HCT116 (cell line): ENCODE measurements around the gene NEK5. TPM values are rescaled to one million over a fixed set of nuclear protein-coding genes. Genes with fewer than 3 reads are reported as not detected.
A peak's percentile ranks its signal among the peaks of the same experiment; 100 is the strongest.
"Not testable (repeated sequence)": the region's sequence is repeated elsewhere in the genome, so short reads cannot be mapped to it uniquely, and the experiment has no call there.

ENCODE experiments used
- ATAC-seq: fragments of 200-7000 bp; cut with Tn5 transposase; 2 replicates; pipeline ENCODE4 v1.9.1; 2020; ENCODE audit warnings: mild to moderate bottlenecking, moderate library complexity
- BruUV-seq: library from RNA; stranded (reverse); fragments of 400-500 nt; replicated peaks from 2 replicates; lab custom pipeline; 2021; lab: Mats Ljungman, UMichigan
- CTCF ChIA-PET: fragments of 300-600 bp; sonication (Branson Sonifier 250); formaldehyde crosslinking; loops from one replicate; lab custom pipeline; 2021; ENCODE audit warnings: antibody characterized with exemption; lab: Charles Lee
- POLR2A ChIA-PET: fragments of 300-600, 350-600 bp; sonication (Branson Sonifier 250); formaldehyde crosslinking; loops from one replicate; lab custom pipeline; 2021; ENCODE audit warnings: antibody characterized with exemption; lab: Charles Lee
- RAD21 ChIA-PET, 2 experiments: fragments of 300-600 bp; sonication (Branson Sonifier 250); formaldehyde crosslinking; loops; one replicate each; lab custom pipeline; 2023; ENCODE audit warnings: low total read pairs in 2 of 2; ENCODE audit not compliant: uncharacterized antibody in 2 of 2, unreplicated experiment in 2 of 2, low non-redundant PET in 1 of 2; lab: Charles Lee
- DNase-seq: peaks from one replicate; pipeline ENCODE4 v3.0.0-alpha.2; 2010; ENCODE audit warnings: low read depth, low spot score
- H2AFZ ChIP-seq: fragments of 200-600 bp; shearing (Covaris generic), sonication (generic); 2 replicates; pipeline ENCODE4 v1.6.1; 2017; ENCODE audit warnings: low read depth, mixed run types, mixed read lengths, antibody characterized with exemption, low read length; ENCODE audit not compliant: poor library complexity, severe bottlenecking
- H3K27ac ChIP-seq: 2 replicates; pipeline ENCODE4 v1.5.1; 2012; ENCODE audit warnings: low read depth, low read length
- H3K27me3 ChIP-seq: fragments of 200-600 bp; sonication (generic); 2 replicates; pipeline ENCODE4 v1.6.1; 2016; ENCODE audit warnings: mixed run types, low read length, mixed read lengths; ENCODE audit not compliant: insufficient read depth
- H3K36me3 ChIP-seq, 2 experiments: fragments of 200-500 bp in 1 of 2; fragments of 200-600 bp in 1 of 2; sonication (Bioruptor generic) in 1 of 2; sonication (generic) in 1 of 2; 2 replicates each; pipeline versions ENCODE4 v1.5.1 to v1.6.1; 2014 to 2016; ENCODE audit warnings: low read length in 2 of 2, inconsistent platforms in 1 of 2, mixed read lengths in 1 of 2, mixed run types in 1 of 2; ENCODE audit not compliant: insufficient read depth in 2 of 2, control insufficient read depth in 1 of 2
- H3K4me1 ChIP-seq, 2 experiments: fragments of 200-600 bp in 1 of 2; sonication (generic) in 1 of 2; 2 replicates each; pipeline versions ENCODE4 v1.5.1 to v1.6.1; 2012 to 2017; ENCODE audit warnings: low read length in 2 of 2, inconsistent platforms in 1 of 2, mild to moderate bottlenecking in 1 of 2, mixed read lengths in 1 of 2, mixed run types in 1 of 2, moderate library complexity in 1 of 2; ENCODE audit not compliant: insufficient read depth in 2 of 2, control insufficient read depth in 1 of 2
- H3K4me2 ChIP-seq: fragments of 200-600 bp; sonication (generic); 2 replicates; pipeline ENCODE4 v1.6.1; 2017; ENCODE audit warnings: mixed run types, low read length, mixed read lengths
- H3K4me3 ChIP-seq, 2 experiments: fragments of 200-600 bp in 1 of 2; sonication (generic) in 1 of 2; replicated peaks in 1 of 2; 2 replicates each; pipeline ENCODE4 v1.5.1; 2011 to 2016; ENCODE audit warnings: low read length in 2 of 2, control low read depth in 1 of 2, low read depth in 1 of 2, mild to moderate bottlenecking in 1 of 2, mixed read lengths in 1 of 2, mixed run types in 1 of 2
- H3K79me2 ChIP-seq: fragments of 200-600 bp; sonication (generic); 2 replicates; pipeline ENCODE4 v1.6.1; 2017; ENCODE audit warnings: mild to moderate bottlenecking, mixed run types, low read length, moderate library complexity, mixed read lengths; ENCODE audit not compliant: insufficient read depth
- H3K9ac ChIP-seq: fragments of 200-600 bp; sonication (generic); 2 replicates; pipeline ENCODE4 v1.6.1; 2016; ENCODE audit warnings: low read length, mixed read lengths
- H3K9me2 ChIP-seq: fragments of 200-600 bp; sonication (generic), shearing (Covaris generic); 2 replicates; pipeline ENCODE4 v1.6.1; 2017; ENCODE audit warnings: mixed run types, mild to moderate bottlenecking, moderate library complexity; ENCODE audit not compliant: insufficient read depth
- H3K9me3 ChIP-seq, 2 experiments: fragments of 200-500 bp in 1 of 2; fragments of 200-600 bp in 1 of 2; sonication (Bioruptor generic) in 1 of 2; sonication (generic) in 1 of 2; 2 replicates each; pipeline ENCODE4 v1.6.1; 2014 to 2017; ENCODE audit warnings: low read length in 2 of 2, mixed read lengths in 2 of 2, inconsistent platforms in 1 of 2, low read depth in 1 of 2, mild to moderate bottlenecking in 1 of 2, mixed run types in 1 of 2, moderate library complexity in 1 of 2; ENCODE audit not compliant: control insufficient read depth in 1 of 2, insufficient read depth in 1 of 2
- H4K20me1 ChIP-seq: fragments of 200-600 bp; sonication (generic), shearing (Covaris generic); 2 replicates; pipeline ENCODE4 v1.6.1; 2017; ENCODE audit warnings: mixed run types, mild to moderate bottlenecking, moderate library complexity; ENCODE audit not compliant: insufficient read depth
- CBX3 ChIP-seq: IDR thresholded peaks from 2 replicates; pipeline ENCODE4 v1.6.1; 2012; ENCODE audit warnings: low read depth
- CEBPB ChIP-seq: IDR thresholded peaks from 2 replicates; pipeline ENCODE4 v1.6.1; 2012; ENCODE audit warnings: low read depth
- CTCF ChIP-seq, 3 experiments: fragments of 200-600 bp in 1 of 3; sonication (generic) in 1 of 3; IDR thresholded peaks in 2 of 3; conservative IDR thresholded peaks in 1 of 3; 2 replicates each; pipeline ENCODE4 v1.5.1; 2012 to 2017; ENCODE audit warnings: low read depth in 2 of 3, low read length in 2 of 3, antibody characterized with exemption in 1 of 3, borderline replicate concordance in 1 of 3, control low read depth in 1 of 3, mild to moderate bottlenecking in 1 of 3, mixed read lengths in 1 of 3, mixed run types in 1 of 3, moderate library complexity in 1 of 3; ENCODE audit not compliant: insufficient read depth in 1 of 3
- ELF1 ChIP-seq: IDR thresholded peaks from 2 replicates; pipeline ENCODE4 v1.6.1; 2012; ENCODE audit warnings: low read depth, borderline replicate concordance
- FOSL1 ChIP-seq: IDR thresholded peaks from 2 replicates; pipeline ENCODE4 v1.6.1; 2012; ENCODE audit warnings: low read depth
- RAD21 ChIP-seq: IDR thresholded peaks from 2 replicates; pipeline ENCODE4 v1.6.1; 2012; ENCODE audit warnings: low read depth, mild to moderate bottlenecking
- SIN3A ChIP-seq: IDR thresholded peaks from 2 replicates; pipeline ENCODE4 v1.6.1; 2012; ENCODE audit warnings: low read depth
- ZBTB33 ChIP-seq: IDR thresholded peaks from 2 replicates; pipeline ENCODE4 v1.6.1; 2011; ENCODE audit warnings: mild to moderate bottlenecking, low read length, moderate library complexity; ENCODE audit not compliant: insufficient replicate concordance; ENCODE audit errors: extremely low read depth
- ZFX ChIP-seq: fragments of 450-650 bp; IDR thresholded peaks from 2 replicates; pipeline ENCODE4 v1.6.1; 2017
- ZNF274 ChIP-seq: fragments of 200-500 bp; sonication (Bioruptor generic); IDR thresholded peaks from 2 replicates; pipeline ENCODE4 v1.6.1; 2014; ENCODE audit warnings: mild to moderate bottlenecking, low read depth, low read length, inconsistent platforms
- intact Hi-C: fragments of 100-400 bp; cut with micrococcal nuclease; formaldehyde crosslinking; loops from 2 replicates; pipeline ENCODE4 v1.10.0; 2022
- total RNA-seq: library from RNA; stranded (reverse); gene quantifications from one replicate; pipeline ENCODE4 v1.2.1, GENCODE V29; 2021; ENCODE audit not compliant: unreplicated experiment

The NEK5 gene
- total RNA-seq, 1 experiment from 2014 or later: 1.5 TPM

GRCh38 chr13:52067237-52067636, 61.6 kb downstream of the NEK5 start:
- Histone ChIP-seq H4K20me1 (no peaks in the 10 kb centered on the region), H3K4me2 (no peak overlapping the region), H3K27me3 (no peaks in the 10 kb centered on the region), H3K79me2 (no peaks in the 10 kb centered on the region), H3K4me1 (no peaks in the 10 kb centered on the region), H3K27ac (no peak overlapping the region), H2AFZ (no peak overlapping the region), H3K4me3 (no peak overlapping the region), H3K9me2 (no peaks in the 10 kb centered on the region), H3K9me3 (peaks cover 9 to 18% of the 10 kb centered on the region in 2 experiments; a peak in 3 of 4 replicates), H3K36me3 (no peaks in the 10 kb centered on the region), H3K9ac (no peak overlapping the region)
- intact Hi-C loops: no loop called here
- POLR2A ChIA-PET: no interaction called here
- CTCF ChIA-PET: no interaction called here
- DNase-seq (peak; percentile 6), ATAC-seq (no peak)
- no TSS peak for BruUV-seq
- TF ChIP-seq ZFX: no peak
- TF ChIP-seq RAD21: no peak
- no peak for TF ChIP-seq FOSL1
- peak; percentile 84; the same call in 1 of the 2 replicates for TF ChIP-seq CBX3
- RAD21 ChIA-PET: no interaction called here

- TF ChIP-seq SIN3A (no peak), CEBPB (no peak), CTCF (IDR thresholded peaks at IDR 0.05 in 2 of 3, conservative IDR thresholded peaks at IDR 0.05 in 1 of 3; ENCODE audit: borderline replicate concordance in 1 of 3, insufficient read depth in 1 of 3, low read depth in 2 of 3, low read length in 2 of 3) (no peak), RAD21 (no peak), ZBTB33 (no peak), ZNF274 (no peak), ELF1 (no peak)
- Histone ChIP-seq H3K4me3 (no peak overlapping the region), H3K9ac (no peak overlapping the region), H3K27me3 (no peaks in the 10 kb centered on the region), H2AFZ (no peak overlapping the region), H3K27ac (no peak overlapping the region), H3K9me3 (peaks cover 4 to 5% of the 10 kb centered on the region in 2 experiments; a peak in 1 of 4 replicates), H4K20me1 (no peaks in the 10 kb centered on the region), H3K4me2 (no peak overlapping the region), H3K79me2 (no peaks in the 10 kb centered on the region), H3K36me3 (no peaks in the 10 kb centered on the region), H3K9me2 (no peaks in the 10 kb centered on the region), H3K4me1 (no peaks in the 10 kb centered on the region)
- DNase-seq: no peak
- no peak for ATAC-seq
- ChIA-PET POLR2A (no interaction called here), CTCF (no interaction called here), RAD21 (no interaction called here)
- intact Hi-C loops: no loop called here
- BruUV-seq: no TSS peak
Observed at GRCh38 chr13:52061587-52061986, 67.3 kb downstream of the NEK5 start.

- ATAC-seq, DNase-seq, H3K79me2 ChIP-seq, CTCF ChIA-PET, H3K4me2 ChIP-seq, H3K27me3 ChIP-seq, H3K9me2 ChIP-seq, H3K27ac ChIP-seq, BruUV-seq, RAD21 ChIA-PET, H2AFZ ChIP-seq, H3K9me3 ChIP-seq, H3K36me3 ChIP-seq, POLR2A ChIA-PET, H4K20me1 ChIP-seq, H3K4me1 ChIP-seq, H3K9ac ChIP-seq, intact Hi-C loops, H3K4me3 ChIP-seq: not testable (repeated sequence)
Observed at GRCh38 chr13:52061064-52061463, 67.8 kb downstream of the NEK5 start.
